GM06990 (cell line): ENCODE data around the gene RIPPLY3.
"Not testable (repeated sequence)": the region's sequence is repeated elsewhere in the genome, so short reads cannot be mapped to it uniquely, and the experiment has no call there.

Experiments
- DNase-seq: peaks from one replicate; pipeline ENCODE4 v3.0.0-alpha.2; 2011; ENCODE audit not compliant: insufficient read length; ENCODE audit errors: extremely low read depth
- H3K27me3 ChIP-seq: replicated peaks from 2 replicates; pipeline ENCODE4 v1.6.0; 2011; ENCODE audit warnings: low read length; ENCODE audit not compliant: control insufficient read depth, insufficient read depth
- H3K36me3 ChIP-seq: 2 replicates; pipeline ENCODE4 v1.5.1; 2011; ENCODE audit warnings: low read length; ENCODE audit not compliant: control insufficient read depth, insufficient read depth
- H3K4me3 ChIP-seq: replicated peaks from 2 replicates; pipeline ENCODE4 v1.5.1; 2011; ENCODE audit warnings: low read depth, mild to moderate bottlenecking, control low read depth, low read length
- TF ChIP-seq, protein P1 (sequence below): IDR thresholded peaks from 2 replicates; pipeline ENCODE4 v1.5.1; 2011; ENCODE audit warnings: low read length, control low read depth, mild to moderate bottlenecking, inconsistent platforms; ENCODE audit not compliant: insufficient read depth, poor library complexity, severe bottlenecking

RIPPLY3 gene

DNA sequence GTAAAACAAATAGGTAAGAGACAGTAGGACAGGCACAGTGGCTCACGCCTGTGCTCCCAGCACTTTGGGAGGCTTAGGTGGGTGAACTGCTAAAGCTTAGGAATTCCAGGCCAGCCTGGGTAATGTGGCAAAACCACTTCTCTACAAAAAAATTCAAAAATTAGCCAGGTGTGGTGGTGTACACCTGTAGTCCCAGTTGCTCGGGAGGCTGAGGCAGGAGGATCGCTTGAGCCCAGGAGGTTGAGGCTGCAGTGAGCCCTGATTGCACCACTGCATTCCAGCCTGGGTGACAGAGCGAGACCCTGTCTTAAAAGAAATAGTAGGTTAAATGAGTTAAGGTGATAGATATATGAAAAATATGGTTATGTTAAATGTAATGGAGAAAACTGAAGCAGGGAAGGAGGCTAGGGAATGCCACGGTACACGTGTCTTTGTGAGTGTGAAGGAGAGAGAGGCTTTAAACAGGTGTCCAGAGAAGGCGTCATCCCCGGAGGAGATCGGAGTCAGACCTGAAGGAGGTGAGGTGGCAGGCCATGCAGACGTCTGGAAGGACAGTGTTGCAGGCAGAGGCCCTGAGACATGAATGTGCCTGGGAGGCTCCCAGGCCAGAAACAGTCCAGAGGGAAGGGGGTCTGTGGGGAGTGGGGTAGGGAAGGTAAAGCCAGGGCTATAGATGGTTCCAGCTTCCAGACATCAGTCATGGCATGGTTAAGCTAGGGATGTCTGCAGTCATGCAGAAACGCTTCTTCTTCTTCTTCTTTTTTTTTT, 7.2 kb upstream of the RIPPLY3 start:
- Histone ChIP-seq H3K36me3 (no peaks in the 10 kb centered on the region), H3K27me3 (no peaks in the 10 kb centered on the region), H3K4me3 (no peak overlapping the region)
- TF ChIP-seq, protein P1, sequence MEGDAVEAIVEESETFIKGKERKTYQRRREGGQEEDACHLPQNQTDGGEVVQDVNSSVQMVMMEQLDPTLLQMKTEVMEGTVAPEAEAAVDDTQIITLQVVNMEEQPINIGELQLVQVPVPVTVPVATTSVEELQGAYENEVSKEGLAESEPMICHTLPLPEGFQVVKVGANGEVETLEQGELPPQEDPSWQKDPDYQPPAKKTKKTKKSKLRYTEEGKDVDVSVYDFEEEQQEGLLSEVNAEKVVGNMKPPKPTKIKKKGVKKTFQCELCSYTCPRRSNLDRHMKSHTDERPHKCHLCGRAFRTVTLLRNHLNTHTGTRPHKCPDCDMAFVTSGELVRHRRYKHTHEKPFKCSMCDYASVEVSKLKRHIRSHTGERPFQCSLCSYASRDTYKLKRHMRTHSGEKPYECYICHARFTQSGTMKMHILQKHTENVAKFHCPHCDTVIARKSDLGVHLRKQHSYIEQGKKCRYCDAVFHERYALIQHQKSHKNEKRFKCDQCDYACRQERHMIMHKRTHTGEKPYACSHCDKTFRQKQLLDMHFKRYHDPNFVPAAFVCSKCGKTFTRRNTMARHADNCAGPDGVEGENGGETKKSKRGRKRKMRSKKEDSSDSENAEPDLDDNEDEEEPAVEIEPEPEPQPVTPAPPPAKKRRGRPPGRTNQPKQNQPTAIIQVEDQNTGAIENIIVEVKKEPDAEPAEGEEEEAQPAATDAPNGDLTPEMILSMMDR = no peak
- no peak for DNase-seq

- TF ChIP-seq, protein P1 = no peak
- Histone ChIP-seq H3K4me3 (no peak overlapping the region), H3K36me3 (no peaks in the 10 kb centered on the region), H3K27me3 (no peaks in the 10 kb centered on the region)
- no peak for DNase-seq
Measured at GRCh38 chr21:37000381-37000780, 6.1 kb upstream of the RIPPLY3 start.

- no peak for DNase-seq
- no peak overlapping the region for H3K4me3 ChIP-seq
- TF ChIP-seq, protein P1 = no peak
Measured at GRCh38 chr21:37001441-37001840, 5.1 kb upstream of the RIPPLY3 start.

DNA sequence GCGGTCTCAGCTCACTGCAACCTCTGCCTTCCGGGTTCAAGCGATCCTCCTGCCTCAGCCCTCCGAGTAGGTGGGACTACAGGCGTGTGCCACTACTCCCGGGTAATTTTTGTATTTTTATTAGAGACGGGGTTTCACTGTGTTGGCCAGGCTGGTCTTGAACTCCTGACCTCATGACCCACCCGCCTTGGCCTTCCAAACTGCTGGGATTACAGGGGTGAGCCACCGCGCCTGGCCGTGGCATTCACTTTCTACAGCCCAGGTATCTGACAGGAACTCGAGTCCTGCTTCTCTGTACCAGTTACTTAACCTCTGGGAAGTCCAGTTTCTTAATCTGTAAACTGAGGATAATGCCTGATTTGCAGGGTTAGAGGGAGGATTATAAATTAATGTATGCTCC, 3.7 kb upstream of the RIPPLY3 start:
- not testable (repeated sequence) for H3K27me3 ChIP-seq, DNase-seq, H3K36me3 ChIP-seq, H3K4me3 ChIP-seq

More at GRCh38 chr21:37001441-37001840, 5.1 kb upstream of the RIPPLY3 start:
- Histone ChIP-seq H3K27me3 (no peaks in the 10 kb centered on the region), H3K36me3 (no peaks in the 10 kb centered on the region)

- not testable (repeated sequence) for H3K27me3 ChIP-seq, H3K4me3 ChIP-seq, DNase-seq, H3K36me3 ChIP-seq
Measured at GRCh38 chr21:37003917-37004316, 2.6 kb upstream of the RIPPLY3 start.

- Histone ChIP-seq H3K27me3 (no peaks in the 10 kb centered on the region; the same call in 1 of the 2 replicates), H3K4me3 (no peak overlapping the region), H3K36me3 (no peaks in the 10 kb centered on the region)
- TF ChIP-seq, protein P1 = no peak
- DNase-seq = no peak
Measured at GRCh38 chr21:37005548-37006485, 685 bp upstream of the RIPPLY3 start.
